ENCODE results near the gene UGDH.
"Not testable (repeated sequence)": the region's sequence is repeated elsewhere in the genome, so short reads cannot be mapped to it uniquely, and the experiment has no call there.

DNA sequence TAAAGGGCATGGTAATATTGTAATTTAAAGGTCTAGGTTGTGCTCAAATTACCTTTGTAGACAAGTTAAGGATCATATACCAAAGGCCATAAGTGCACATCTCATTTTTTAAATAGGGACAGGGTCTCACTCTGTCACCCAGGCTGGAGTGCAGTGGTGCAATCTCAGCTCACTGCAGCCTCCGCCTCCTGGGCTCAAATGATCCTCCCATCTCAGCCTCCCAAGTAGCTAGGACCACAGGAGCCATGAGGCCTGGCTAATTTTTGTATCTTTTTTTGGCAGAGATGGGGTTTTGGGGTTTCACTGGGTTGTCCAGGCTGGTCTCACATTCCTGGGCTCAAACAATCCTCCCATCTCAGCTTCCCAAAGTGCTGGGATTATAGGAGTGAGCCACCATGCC is 13.0 kb downstream of the UGDH start:
- not testable (repeated sequence) for TF ChIP-seq CTCF (IDR thresholded peaks at IDR 0.05; ENCODE audit: low read depth, low read length, poor library complexity, severe bottlenecking); EZH2phosphoT487 (IDR thresholded peaks at IDR 0.05; ENCODE audit: borderline replicate concordance, low read length)

All from DOHH2 (cell line).